ENCODE measurements around the gene LIN54. TPM values are rescaled to one million over a fixed set of nuclear protein-coding genes. Genes with fewer than 3 reads are reported as not detected.

The LIN54 gene
- total and polyA plus RNA-seq, 2 of the 4 experiments (the other 2 are of a cell fraction), result 5.3 to 26.9 TPM

GRCh38 chr4:83011689-83012199 lies 1.1 kb upstream of the LIN54 start:
- in situ Hi-C loops (cut with MboI; ENCODE audit: low sequenced_read_pairs), result no loop called here
- Histone ChIP-seq H4K20me1 (ENCODE audit: insufficient read depth, low read length) (no peaks in the 10 kb centered on the region), H3K14ac (replicated peaks; ENCODE audit: low read depth, low read length) (no peak overlapping the region), H3K18ac (ENCODE audit: low read depth, low read length) (no peak overlapping the region), H3K4ac (ENCODE audit: low read depth, low read length) (no peak overlapping the region), H3K36me3 (ENCODE audit: control insufficient read depth, insufficient read depth, low read length) (no peaks in the 10 kb centered on the region), H3K56ac (ENCODE audit: extremely low read depth, insufficient read depth, low read length) (0 out of 2 replicates have a peak overlapping the region, but pooled peaks have one; percentile 0), H3K4me1 (ENCODE audit: control insufficient read depth, insufficient read depth, low read length) (no peaks in the 10 kb centered on the region; the same call in 1 of the 2 replicates), H2BK20ac (ENCODE audit: low read depth, low read length) (no peak overlapping the region), H4K8ac (ENCODE audit: low read depth in 2 of 2, low read length in 2 of 2) (no peak overlapping the region), H2AK5ac (ENCODE audit: low read depth, low read length) (no peak overlapping the region), H3K4me3 (ENCODE audit: insufficient read depth, low read depth, low read length) (peak overlapping the region; percentile 53), H3K27me3 (ENCODE audit: control insufficient read depth, insufficient read depth, low read length) (no peaks in the 10 kb centered on the region), H2BK5ac (ENCODE audit: low read depth, low read length, poor library complexity, severe bottlenecking) (peak overlapping the region; percentile 16), H2AFZ (replicated peaks; ENCODE audit: low read length, poor library complexity) (peak overlapping the region; percentile 91), H3K9ac (ENCODE audit: low read depth, low read length) (peak overlapping the region; percentile 25), H3K79me1 (ENCODE audit: low read depth in 1 of 2, low read length in 2 of 2) (peaks cover 0 to 15% of the 10 kb centered on the region in 2 experiments; a peak in 2 of 4 replicates), H3K4me2 (ENCODE audit: low read depth, low read length) (peak overlapping the region; percentile 73), H3K27ac (ENCODE audit: insufficient read depth, low read length) (no peak overlapping the region; the same call in 1 of the 2 replicates), H4K5ac (ENCODE audit: low read depth, low read length) (no peak overlapping the region), H3K9me3 (ENCODE audit: control insufficient read depth, insufficient read depth, low read length) (no peaks in the 10 kb centered on the region), H4K91ac (ENCODE audit: insufficient read depth, low read depth, low read length) (no peak overlapping the region), H2BK15ac (ENCODE audit: low read depth, low read length) (no peak overlapping the region), H3K23ac (ENCODE audit: low read depth, low read length) (peak overlapping the region; percentile 33; the same call in 1 of the 2 replicates), H3K9me1 (ENCODE audit: insufficient read depth, low read length) (no peaks in the 10 kb centered on the region), H2BK120ac (ENCODE audit: low read depth, low read length) (no peak overlapping the region), H2AK9ac (replicated peaks; ENCODE audit: low read depth, low read length, poor library complexity) (no peak overlapping the region)
- TF ChIP-seq RCOR1 (IDR thresholded peaks at IDR 0.05; ENCODE audit: insufficient replicate concordance, low read length), result no peak
- TF ChIP-seq MAZ (IDR thresholded peaks at IDR 0.05; ENCODE audit: borderline replicate concordance, low read depth, low read length), result no peak
- BruUV-seq (replicated peaks), result no TSS peak
- 0% methylated on average over 1 of the region's 5 CpGs; no CpG with 5 or more reads in 1 of the 2 experiments for whole genome bisulfite sequencing, 2 experiments (ENCODE audit: extremely low coverage in 2 of 2, insufficient read length in 1 of 2)
- ChIA-PET CTCF (interaction anchor here (0.6 kb wide), 3 partner anchors 18 to 96 kb away, joined by 3 to 6 read pairs (median 3); no protein-coding TSS in a partner anchor), POLR2A (ENCODE audit: unreplicated experiment) (interaction anchor here (0.6 kb wide), 1 partner anchor 111 kb away, joined by 8 read pairs; the partner anchor contains the start of gene THAP9)
- dilution Hi-C loops (cut with HindIII; ENCODE audit: low sequenced_read_pairs, unreplicated experiment), result no loop called here
- peak; percentile 24 for DNase-seq
- ATAC-seq (ENCODE audit: low read depth), result no peak
- intact Hi-C loops (cut with micrococcal nuclease), result loop anchor here (1.0 to 2.0 kb wide), 2 partner anchors 23 to 111 kb away; partner anchors contain the start of genes COPS4 and THAP9

Data from IMR-90 (cell line).